A204.1 (cell line): ENCODE results near the gene OPN4.

Experiments used
- FAIRE-seq: peaks from 2 replicates; lab custom pipeline; 2012; peaks lifted over from hg19 to GRCh38; lab: Jason Lieb, UNC

OPN4 gene

GRCh38 chr10:86699991-86700840 is 45.9 kb downstream of the OPN4 start:
- no peak for FAIRE-seq

GRCh38 chr10:86700851-86701617 is 46.7 kb downstream of the OPN4 start:
- no peak for FAIRE-seq

- no peak for FAIRE-seq
Observed at GRCh38 chr10:86703176-86703575, 48.8 kb downstream of the OPN4 start.

GRCh38 chr10:86705139-86705538 is 50.8 kb downstream of the OPN4 start:
- FAIRE-seq, result no peak

- FAIRE-seq, result no peak
Observed at GRCh38 chr10:86705905-86706304, 51.6 kb downstream of the OPN4 start.

GRCh38 chr10:86706401-86706841 is 52.1 kb downstream of the OPN4 start:
- no peak for FAIRE-seq

- no peak for FAIRE-seq
Observed at GRCh38 chr10:86706977-86707376, 52.6 kb downstream of the OPN4 start.

- no peak for FAIRE-seq
Observed at GRCh38 chr10:86707505-86707904, 53.2 kb downstream of the OPN4 start.

- FAIRE-seq, result no peak
Observed at GRCh38 chr10:86708068-86708782, 53.9 kb downstream of the OPN4 start.

- no peak for FAIRE-seq
Observed at GRCh38 chr10:86708783-86709380, 54.5 kb downstream of the OPN4 start.

- FAIRE-seq, result no peak
Observed at GRCh38 chr10:86709396-86710185, 55.2 kb downstream of the OPN4 start.

GRCh38 chr10:86710987-86711512 is 56.7 kb downstream of the OPN4 start:
- no peak for FAIRE-seq

- no peak for FAIRE-seq
Observed at GRCh38 chr10:86711513-86712316, 57.4 kb downstream of the OPN4 start.

GRCh38 chr10:86712317-86712707 is 58.0 kb downstream of the OPN4 start:
- no peak for FAIRE-seq

- FAIRE-seq, result no peak
Observed at GRCh38 chr10:86715156-86715795, 60.9 kb downstream of the OPN4 start.

- no peak for FAIRE-seq
Observed at GRCh38 chr10:86715836-86716235, 61.5 kb downstream of the OPN4 start.
